ENCODE measurements around the gene DGKE. TPM values are rescaled to one million over a fixed set of nuclear protein-coding genes. Genes with fewer than 3 reads are reported as not detected.

DGKE gene
- total RNA-seq, 1 donor = 7.8 TPM

- no peak for DNase-seq (ENCODE audit: low read depth)
- H3K4me3 ChIP-seq (ENCODE audit: low read depth, low read length) = no peak overlapping the region
- TF ChIP-seq, protein P1, sequence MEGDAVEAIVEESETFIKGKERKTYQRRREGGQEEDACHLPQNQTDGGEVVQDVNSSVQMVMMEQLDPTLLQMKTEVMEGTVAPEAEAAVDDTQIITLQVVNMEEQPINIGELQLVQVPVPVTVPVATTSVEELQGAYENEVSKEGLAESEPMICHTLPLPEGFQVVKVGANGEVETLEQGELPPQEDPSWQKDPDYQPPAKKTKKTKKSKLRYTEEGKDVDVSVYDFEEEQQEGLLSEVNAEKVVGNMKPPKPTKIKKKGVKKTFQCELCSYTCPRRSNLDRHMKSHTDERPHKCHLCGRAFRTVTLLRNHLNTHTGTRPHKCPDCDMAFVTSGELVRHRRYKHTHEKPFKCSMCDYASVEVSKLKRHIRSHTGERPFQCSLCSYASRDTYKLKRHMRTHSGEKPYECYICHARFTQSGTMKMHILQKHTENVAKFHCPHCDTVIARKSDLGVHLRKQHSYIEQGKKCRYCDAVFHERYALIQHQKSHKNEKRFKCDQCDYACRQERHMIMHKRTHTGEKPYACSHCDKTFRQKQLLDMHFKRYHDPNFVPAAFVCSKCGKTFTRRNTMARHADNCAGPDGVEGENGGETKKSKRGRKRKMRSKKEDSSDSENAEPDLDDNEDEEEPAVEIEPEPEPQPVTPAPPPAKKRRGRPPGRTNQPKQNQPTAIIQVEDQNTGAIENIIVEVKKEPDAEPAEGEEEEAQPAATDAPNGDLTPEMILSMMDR (IDR thresholded peaks at IDR 0.05; ENCODE audit: insufficient read depth, low read length) = no peak
Measured at GRCh38 chr17:56838687-56839086, 4.7 kb downstream of the DGKE start.

DNA sequence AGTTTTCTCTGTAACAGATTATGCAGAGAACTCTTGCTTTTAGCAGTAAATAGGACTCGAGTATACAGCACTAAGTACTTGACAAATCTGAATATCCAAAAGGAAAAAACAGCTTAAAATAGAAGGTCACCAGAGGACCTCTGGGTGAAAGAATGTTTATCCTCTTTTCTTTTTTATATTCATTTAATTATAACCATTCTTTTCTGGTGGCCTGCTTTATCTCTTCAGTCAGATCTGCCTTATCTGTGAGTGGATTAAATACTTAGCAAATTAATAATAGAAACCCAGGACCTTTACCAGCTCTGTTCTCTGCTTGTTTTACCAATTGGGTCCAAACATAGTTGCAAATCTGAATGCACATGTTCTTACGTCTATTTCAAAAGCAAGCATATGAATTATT lies 8.6 kb downstream of the DGKE start:
- TF ChIP-seq, protein P1 (IDR thresholded peaks at IDR 0.05; ENCODE audit: insufficient read depth, low read length) = no peak
- H3K4me3 ChIP-seq (ENCODE audit: low read depth, low read length) = no peak overlapping the region
- DNase-seq (ENCODE audit: low read depth) = no peak

DNA sequence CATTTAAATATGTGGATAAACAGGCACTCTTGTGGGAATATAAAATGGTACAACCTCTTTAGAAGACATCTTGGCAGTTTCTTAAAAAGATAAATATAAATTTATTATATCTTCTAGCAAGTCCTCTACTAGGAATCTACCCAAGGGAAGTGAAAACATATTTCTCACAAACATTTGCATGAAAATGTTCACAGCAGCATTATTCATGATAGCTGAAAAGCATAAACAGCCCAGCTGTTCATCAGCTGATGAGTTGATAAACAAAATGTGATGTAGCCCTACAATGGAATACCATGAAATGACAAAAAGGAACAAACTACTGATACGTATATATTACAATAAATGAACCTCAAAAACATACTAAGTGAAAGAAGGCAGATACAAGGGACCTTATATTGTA lies 12.0 kb downstream of the DGKE start:
- TF ChIP-seq, protein P1 (IDR thresholded peaks at IDR 0.05; ENCODE audit: insufficient read depth, low read length) = no peak
- no peak for DNase-seq (ENCODE audit: low read depth)

GRCh38 chr17:56847106-56847505 lies 13.2 kb downstream of the DGKE start:
- TF ChIP-seq, protein P1 (IDR thresholded peaks at IDR 0.05; ENCODE audit: insufficient read depth, low read length) = no peak
- H3K4me3 ChIP-seq (ENCODE audit: low read depth, low read length) = no peak overlapping the region
- no peak for DNase-seq (ENCODE audit: low read depth)

More for the DNA sequence above, 12.0 kb downstream of the DGKE start:
- no peak overlapping the region for H3K4me3 ChIP-seq (ENCODE audit: low read depth, low read length)

DNA sequence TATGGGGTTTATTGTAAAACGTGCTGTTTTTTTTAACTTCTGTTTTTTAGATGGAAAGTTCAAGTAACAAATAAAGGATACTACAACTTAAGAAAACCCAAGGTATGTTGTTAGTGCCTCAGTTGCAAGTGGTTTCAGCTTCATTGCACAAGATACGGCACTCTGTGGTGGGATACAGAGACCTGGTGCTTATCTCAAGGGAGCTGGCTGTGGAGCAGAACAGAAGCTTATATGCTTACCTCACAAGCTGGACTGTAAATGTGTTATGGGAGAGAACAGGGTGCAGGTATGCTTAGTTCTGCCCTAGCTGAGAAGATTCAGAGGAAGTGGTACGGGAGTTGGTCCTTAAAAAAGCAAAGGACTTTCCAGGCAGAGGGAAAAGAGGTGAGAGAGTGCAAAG lies 15.2 kb downstream of the DGKE start:
- no peak for DNase-seq (ENCODE audit: low read depth)
- no peak overlapping the region for H3K4me3 ChIP-seq (ENCODE audit: low read depth, low read length)
- TF ChIP-seq, protein P1 (IDR thresholded peaks at IDR 0.05; ENCODE audit: insufficient read depth, low read length) = no peak

GRCh38 chr17:56850591-56850990 lies 16.6 kb downstream of the DGKE start:
- TF ChIP-seq, protein P1 (IDR thresholded peaks at IDR 0.05; ENCODE audit: insufficient read depth, low read length) = no peak
- no peak for DNase-seq (ENCODE audit: low read depth)
- H3K4me3 ChIP-seq (ENCODE audit: low read depth, low read length) = no peak overlapping the region

- TF ChIP-seq, protein P1 (IDR thresholded peaks at IDR 0.05; ENCODE audit: insufficient read depth, low read length) = no peak
- H3K4me3 ChIP-seq (ENCODE audit: low read depth, low read length) = no peak overlapping the region
- DNase-seq (ENCODE audit: low read depth) = no peak
Measured at GRCh38 chr17:56851008-56851407, 17.1 kb downstream of the DGKE start.

All from fibroblast of the aortic adventitia (primary cell).